Measurements from ENCODE around the gene UBE2D2.

- TF ChIP-seq POLR2AphosphoS5 (IDR thresholded peaks at IDR 0.05; ENCODE audit: low read depth, low read length) (no peak), POLR2A (IDR thresholded peaks at IDR 0.05; ENCODE audit: low read depth, low read length) (no peak), TAF1 (IDR thresholded peaks at IDR 0.05; ENCODE audit: borderline replicate concordance, low read depth, low read length) (no peak)
Observed at GRCh38 chr5:139644001-139644456, 82.9 kb downstream of the UBE2D2 start.

Data from GM12892 (cell line).